ENCODE results near the gene HS3ST2.

GRCh38 chr16:22848451-22848850 lies 34.5 kb downstream of the HS3ST2 start:
- TF ChIP-seq POLR2A (IDR thresholded peaks at IDR 0.05; ENCODE audit: low read depth, low read length) (no peak), POLR2AphosphoS5 (IDR thresholded peaks at IDR 0.05; ENCODE audit: insufficient read depth, low read depth, low read length) (no peak), CTCF (IDR thresholded peaks at IDR 0.05; ENCODE audit: extremely low read depth in 1 of 2, insufficient read depth in 1 of 2, low read depth in 1 of 2, low read length in 2 of 2) (no peak), JUN (IDR thresholded peaks at IDR 0.05; ENCODE audit: borderline replicate concordance, insufficient read depth, insufficient read length, low read depth) (no peak), EZH2 (IDR thresholded peaks at IDR 0.05; ENCODE audit: borderline replicate concordance, low read depth, low read length, severe bottlenecking) (no peak), FOS (IDR thresholded peaks at IDR 0.05; ENCODE audit: borderline replicate concordance, insufficient read depth, low read length) (no peak), MAX (IDR thresholded peaks at IDR 0.05; ENCODE audit: insufficient read depth, insufficient read length) (no peak), MYC (IDR thresholded peaks at IDR 0.05; ENCODE audit: low read depth, low read length) (no peak), GATA2 (IDR thresholded peaks at IDR 0.05; ENCODE audit: insufficient read depth, insufficient read length, low read depth, low read length) (no peak)

All from endothelial cell of umbilical vein (primary cell).